Right cardiac atrium (tissue), 5 donors: ENCODE measurements around the gene PRR13. TPM values are rescaled to one million over a fixed set of nuclear protein-coding genes. Genes with fewer than 3 reads are reported as not detected.
"Not testable (repeated sequence)": the region's sequence is repeated elsewhere in the genome, so short reads cannot be mapped to it uniquely, and the experiment has no call there.

Experiments
- ATAC-seq, 2 donors: fragments of 200-7000 bp; cut with Tn5 transposase; one replicate each; pipeline versions ENCODE4 v1.8.0 to v1.9.1; 2020; ENCODE audit warnings: moderate library complexity in 2 of 2, mild to moderate bottlenecking in 1 of 2
- DNase-seq, 3 donors: peaks; one replicate each; pipeline ENCODE4 v3.0.0-alpha.2; 2020
- H3K27ac ChIP-seq: one replicate; pipeline ENCODE4 v1.5.1; 2013; ENCODE audit warnings: mild to moderate bottlenecking, low read length, control low read depth, moderate library complexity
- H3K27me3 ChIP-seq: one replicate; pipeline ENCODE4 v1.6.1; 2013; ENCODE audit not compliant: control insufficient read depth, insufficient read depth
- H3K4me1 ChIP-seq: one replicate; pipeline ENCODE4 v1.6.1; 2013; ENCODE audit warnings: low read length; ENCODE audit not compliant: control insufficient read depth, insufficient read depth
- H3K4me3 ChIP-seq: one replicate; pipeline ENCODE4 v1.5.1; 2013; ENCODE audit warnings: low read length, control low read depth
- H3K9me3 ChIP-seq: one replicate; pipeline ENCODE4 v1.6.1; 2013; ENCODE audit warnings: low read length; ENCODE audit not compliant: control insufficient read depth
- WGBS: extraction: QIAGEN DNeasy Blood & Tissue Kit; methylation state at CpG from one replicate; pipeline ENCODE4 v1.1.7; 2013; 5-methylcytosine and 5-hydroxymethylcytosine counted together
- intact Hi-C, 4 donors: fragments of 100-400 bp; cut with DNase I; formaldehyde crosslinking; loops; one replicate each; pipeline versions ENCODE4 v1.11.0 to v1.14.0; 2022 to 2023
- polyA plus RNA-seq: library from polyadenylated mRNA; stranded (reverse); fragments of 200-250 nt; gene quantifications from one replicate; pipeline ENCODE4 v1.2.3, GENCODE V29; 2013
- total RNA-seq, 4 donors: library from RNA; stranded (reverse); fragmentation: NEBNext Ultra II Directional; extraction: Animal tissue kit (Norgen Biotek cat#: 25700); gene quantifications; one replicate each; pipeline ENCODE4 v1.2.1, GENCODE V29; 2021
- donor health status: healthy with polysubstance abuse.
- donor health status: DM: no; HTN: yes; CAD: no.
- donor health status: DM: no; HTN: no; CAD: no.
- donor health status: DM: no; HTN: yes; CAD: no; lungs with severe emphysema.
- donor health status: DM: yes; HTN: yes; CAD: no.

PRR13 gene
- total and polyA plus RNA-seq, 5 donors = 66.9 to 85.6 (median 80.8) TPM

DNA sequence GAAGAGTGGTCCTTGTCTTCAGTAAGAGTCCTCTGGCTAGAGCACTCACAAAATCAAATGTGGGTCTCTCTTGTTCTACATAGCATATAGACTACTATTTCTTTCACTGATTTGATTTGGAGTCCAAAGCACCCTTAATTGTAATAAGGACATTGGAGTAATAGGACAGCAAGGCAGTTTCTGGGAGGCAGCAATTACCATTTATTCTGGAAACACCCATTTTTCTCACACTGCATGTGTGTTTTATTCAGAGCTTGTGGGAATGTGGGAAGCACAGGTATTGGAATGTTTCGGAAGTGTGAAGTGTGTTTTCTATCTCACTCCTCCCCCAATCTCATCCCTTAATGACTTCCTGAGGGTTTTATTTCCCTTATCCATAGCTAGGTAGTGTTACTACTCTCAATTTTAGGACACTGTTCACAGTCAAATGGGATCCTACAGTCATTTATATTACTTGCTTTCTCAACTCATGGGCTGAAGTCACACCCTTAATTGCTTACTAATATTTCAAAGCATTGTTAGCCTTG, 30.6 kb downstream of the PRR13 start:
- intact Hi-C loops = no loop called here
- DNase-seq = no peak
- no peak for ATAC-seq
- H3K27ac ChIP-seq = no peak overlapping the region
- H3K27me3 ChIP-seq = no peaks in the 10 kb centered on the region
- no peaks in the 10 kb centered on the region for H3K9me3 ChIP-seq
- H3K4me3 ChIP-seq = no peak overlapping the region
- WGBS = 84% methylated on average over 1 of the region's 1 CpG
- H3K4me1 ChIP-seq = no peaks in the 10 kb centered on the region

DNA sequence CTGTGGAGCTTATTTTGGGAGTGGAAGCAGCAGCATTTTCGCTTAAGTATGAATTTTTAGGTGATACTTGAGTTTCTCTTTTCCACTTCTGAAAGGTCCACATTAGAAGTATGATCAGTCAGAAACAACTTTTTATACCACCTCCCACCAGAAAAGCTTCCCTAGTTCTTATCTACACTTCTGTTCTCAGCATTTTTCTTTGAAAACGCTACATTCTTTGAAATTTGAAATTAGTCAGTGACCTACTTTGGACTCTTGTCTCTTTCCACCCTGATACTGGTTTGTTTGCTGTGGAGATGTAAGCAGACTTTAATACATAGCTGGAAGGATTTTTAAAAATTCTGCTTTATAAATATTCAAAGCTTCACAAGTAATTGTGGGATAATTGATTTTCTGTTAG, 32.5 kb downstream of the PRR13 start:
- Histone ChIP-seq H3K27ac (no peak overlapping the region), H3K9me3 (no peaks in the 10 kb centered on the region), H3K27me3 (no peaks in the 10 kb centered on the region), H3K4me3 (no peak overlapping the region), H3K4me1 (no peaks in the 10 kb centered on the region)
- ATAC-seq (no peak), DNase-seq (no peak)
- 61% methylated on average over 2 of the region's 2 CpGs for WGBS
- intact Hi-C loops = no loop called here

DNA sequence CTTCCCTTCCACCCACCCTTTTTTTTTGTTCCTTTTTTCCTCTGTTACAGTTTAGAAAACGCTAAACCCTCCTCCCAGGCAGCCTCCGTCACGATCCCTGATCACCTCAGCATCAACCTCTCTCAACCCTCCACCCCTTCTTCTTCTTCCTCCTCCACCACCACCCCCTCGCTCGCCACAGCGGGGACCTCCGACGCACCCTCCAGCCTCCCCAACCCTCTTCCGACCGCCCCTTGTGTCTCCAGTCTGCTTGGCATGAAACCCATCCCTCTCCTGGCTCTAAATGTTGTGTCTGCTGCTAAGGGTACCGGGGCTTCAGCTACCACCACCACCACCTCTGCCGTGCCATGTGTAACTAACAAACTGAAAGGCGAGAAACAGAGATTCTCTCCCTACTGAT, 33.3 kb downstream of the PRR13 start:
- ATAC-seq (peak in 1 of 2 donors; percentile 8), DNase-seq (no peak)
- Histone ChIP-seq H3K9me3 (no peaks in the 10 kb centered on the region), H3K4me3 (no peak overlapping the region), H3K27ac (no peak overlapping the region), H3K27me3 (no peaks in the 10 kb centered on the region), H3K4me1 (no peaks in the 10 kb centered on the region)
- 61% methylated on average over 13 of the region's 13 CpGs for WGBS
- intact Hi-C loops = no loop called here

DNA sequence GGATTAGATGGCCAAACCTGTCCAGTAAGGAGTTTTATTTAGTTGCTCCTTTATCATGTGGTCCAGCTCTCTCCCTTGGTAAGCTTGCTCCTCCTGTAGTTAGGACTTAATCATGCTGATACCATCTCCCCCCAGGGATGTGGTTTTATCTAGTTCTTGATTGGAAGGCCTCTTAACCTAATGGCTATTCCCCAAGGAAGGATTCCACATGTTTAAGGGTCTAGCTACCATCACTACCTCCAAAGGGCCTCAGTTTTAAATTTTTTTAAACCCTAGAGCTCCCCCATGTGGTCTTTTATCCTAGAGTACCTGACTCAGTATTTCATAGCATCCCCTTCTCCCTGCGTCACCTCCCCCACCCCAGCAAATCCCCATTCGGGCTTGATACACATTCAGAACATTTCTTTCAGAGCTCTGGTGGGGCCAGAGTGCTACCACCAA, 35.3 kb downstream of the PRR13 start:
- Histone ChIP-seq H3K4me3 (no peak overlapping the region), H3K27ac (no peak overlapping the region), H3K27me3 (no peaks in the 10 kb centered on the region), H3K4me1 (no peaks in the 10 kb centered on the region), H3K9me3 (no peaks in the 10 kb centered on the region)
- no peak for DNase-seq
- ATAC-seq = peak in 1 of 2 donors; percentile 9
- WGBS = 60% methylated on average over 2 of the region's 2 CpGs
- intact Hi-C loops = no loop called here

DNA sequence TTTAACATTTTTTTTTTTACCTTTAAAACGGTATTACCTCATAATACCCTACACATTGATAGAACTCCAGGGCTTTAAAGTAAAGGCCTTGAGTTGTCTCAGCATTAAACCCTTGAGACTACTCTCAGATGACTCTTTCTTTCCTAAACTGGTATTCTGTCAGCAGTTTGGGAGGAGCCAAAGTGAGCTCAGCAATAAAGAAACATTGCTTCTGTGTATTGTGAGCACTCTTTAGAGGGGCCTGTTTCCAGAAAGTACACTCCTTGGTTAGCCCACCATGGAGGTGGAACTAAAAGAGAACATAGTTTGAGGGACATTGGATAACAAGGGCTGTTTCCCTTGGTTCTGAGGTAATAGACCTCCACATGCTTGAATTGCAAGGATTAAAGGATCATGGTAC, 37.3 kb downstream of the PRR13 start:
- intact Hi-C loops = no loop called here
- no peak overlapping the region for H3K4me3 ChIP-seq
- H3K27ac ChIP-seq = no peak overlapping the region
- no peaks in the 10 kb centered on the region for H3K4me1 ChIP-seq
- H3K27me3 ChIP-seq = no peaks in the 10 kb centered on the region
- DNase-seq (no peak), ATAC-seq (no peak)
- H3K9me3 ChIP-seq = no peaks in the 10 kb centered on the region
- WGBS = 49% methylated on average over 1 of the region's 1 CpG

DNA sequence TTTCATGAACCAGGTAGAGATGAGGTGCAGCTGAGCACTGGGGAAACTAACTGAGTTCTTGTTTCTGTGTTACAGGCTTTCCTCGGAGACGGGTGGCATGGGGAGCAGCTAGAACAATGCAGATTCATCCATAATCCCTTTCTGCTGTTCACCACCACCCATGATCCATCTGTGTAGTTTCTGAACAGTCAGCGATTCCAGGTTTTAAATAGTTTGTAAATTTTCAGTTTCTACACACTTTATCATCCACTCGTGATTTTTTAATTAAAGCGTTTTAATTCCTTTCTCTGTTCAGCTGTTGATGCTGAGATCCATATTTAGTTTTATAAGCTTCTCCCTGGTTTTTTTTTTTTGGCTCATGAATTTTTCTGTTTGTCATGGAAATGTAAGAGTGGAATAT, 37.8 kb downstream of the PRR13 start:
- H3K9me3 ChIP-seq = no peaks in the 10 kb centered on the region
- no peaks in the 10 kb centered on the region for H3K27me3 ChIP-seq
- DNase-seq (no peak), ATAC-seq (no peak)
- intact Hi-C loops = no loop called here
- no peak overlapping the region for H3K4me3 ChIP-seq
- WGBS = 72% methylated on average over 5 of the region's 5 CpGs
- H3K4me1 ChIP-seq = no peaks in the 10 kb centered on the region
- no peak overlapping the region for H3K27ac ChIP-seq

DNA sequence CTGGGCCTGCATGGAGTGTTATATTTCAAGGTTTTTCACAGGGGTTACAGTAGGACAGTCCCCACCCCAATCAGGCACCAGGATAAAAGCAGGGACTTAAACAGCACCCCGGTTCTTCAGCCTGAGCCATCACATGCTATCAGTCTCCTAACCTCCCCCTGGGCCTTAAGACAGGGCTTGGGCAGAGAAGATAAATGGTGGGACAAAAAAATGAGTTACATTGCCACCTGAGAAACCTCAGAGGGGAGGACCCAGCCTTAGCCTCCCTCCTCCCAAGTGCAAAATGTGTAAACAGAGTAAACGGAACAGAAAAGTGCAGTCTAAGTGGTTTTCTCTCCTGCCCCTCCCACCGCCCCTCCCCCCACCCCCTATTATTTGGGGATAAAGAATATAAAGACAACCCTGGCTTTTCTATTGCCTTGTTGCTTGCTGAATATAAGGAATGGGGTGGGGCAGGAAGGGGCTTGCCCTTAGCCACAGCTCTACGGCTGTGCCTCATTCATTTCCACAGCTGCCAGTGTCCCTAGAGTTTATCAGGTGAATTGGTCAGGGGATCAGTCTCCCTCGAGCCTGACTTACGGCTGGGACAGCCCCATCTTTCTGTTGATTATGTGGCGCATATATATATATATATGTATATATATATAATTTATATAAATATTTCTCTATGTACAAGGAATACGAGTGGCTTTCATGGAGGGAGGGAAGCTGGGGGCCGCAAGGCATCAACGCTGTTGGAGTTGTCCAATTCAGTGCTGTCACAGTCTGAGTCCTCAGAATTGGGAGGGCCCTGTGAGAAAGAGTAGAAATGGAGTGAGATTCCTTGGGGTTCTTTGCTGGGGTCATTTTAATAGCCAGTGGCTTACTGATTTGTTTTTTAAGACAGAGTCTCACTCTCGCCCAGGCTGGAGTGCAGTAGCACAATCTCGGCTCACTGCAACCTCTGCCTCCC, 39.2 kb downstream of the PRR13 start:
- no peaks in the 10 kb centered on the region for H3K27me3 ChIP-seq
- WGBS = 64% methylated on average over 12 of the region's 12 CpGs
- no peak for DNase-seq
- no peaks in the 10 kb centered on the region for H3K9me3 ChIP-seq
- intact Hi-C loops = no loop called here
- no peak overlapping the region for H3K27ac ChIP-seq
- H3K4me3 ChIP-seq = no peak overlapping the region
- no peak for ATAC-seq
- no peaks in the 10 kb centered on the region for H3K4me1 ChIP-seq

DNA sequence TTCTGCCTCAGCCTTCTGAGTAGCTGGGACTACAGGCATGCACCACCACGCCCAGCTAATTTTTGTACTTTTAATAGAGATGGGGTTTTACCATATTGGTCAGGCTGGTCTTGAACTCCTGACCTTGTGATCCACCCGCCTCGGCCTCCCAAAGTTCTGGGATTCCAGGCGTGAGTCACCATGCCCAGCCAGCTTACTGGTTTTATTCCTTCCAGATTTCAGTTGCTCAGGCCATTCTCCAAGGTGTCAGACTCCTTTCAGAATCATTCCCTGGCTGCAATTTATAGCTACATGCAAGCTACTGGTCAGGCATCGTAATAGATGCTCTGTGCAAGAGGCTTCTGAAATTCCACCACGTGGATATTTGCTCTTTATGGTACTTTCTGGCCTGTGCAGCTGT, 39.9 kb downstream of the PRR13 start:
- H3K27me3 ChIP-seq, intact Hi-C loops, H3K9me3 ChIP-seq, H3K4me3 ChIP-seq, ATAC-seq, DNase-seq, H3K27ac ChIP-seq, H3K4me1 ChIP-seq: not testable (repeated sequence)
- 61% methylated on average over 6 of the region's 6 CpGs for WGBS

DNA sequence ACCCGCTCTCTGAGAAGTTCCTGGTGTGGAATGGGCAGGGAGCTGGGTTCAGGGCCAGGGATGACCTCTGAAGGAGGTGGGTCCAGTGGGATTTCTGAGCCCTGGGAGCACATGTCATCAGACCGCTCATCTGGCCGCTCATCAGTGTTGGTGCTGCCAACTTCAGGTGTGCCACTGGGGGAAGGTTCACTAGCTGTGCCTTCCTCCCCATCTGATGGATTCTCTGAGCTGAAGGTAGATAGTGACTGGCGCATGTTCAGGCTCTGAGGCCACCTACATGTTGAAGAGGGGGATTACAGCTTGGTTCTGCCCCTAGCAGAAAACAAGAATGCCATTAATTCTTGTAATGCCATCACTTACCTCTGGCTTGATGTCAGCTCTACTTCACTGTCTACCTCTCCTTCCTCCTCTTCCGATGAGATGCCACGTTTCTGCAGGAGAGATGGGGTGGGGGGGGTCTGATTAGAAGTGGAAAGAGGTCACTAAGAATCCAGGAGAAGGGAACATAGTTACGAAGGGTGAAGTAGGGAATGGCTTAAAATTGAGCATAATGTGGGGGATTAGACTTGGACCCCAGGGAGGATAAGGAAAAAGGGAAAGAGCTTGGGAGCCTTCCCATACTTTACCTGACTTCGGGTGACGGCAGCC, 40.5 kb downstream of the PRR13 start:
- WGBS = 69% methylated on average over 9 of the region's 9 CpGs
- H3K4me1 ChIP-seq = no peaks in the 10 kb centered on the region
- H3K9me3 ChIP-seq = no peaks in the 10 kb centered on the region
- H3K27me3 ChIP-seq = no peaks in the 10 kb centered on the region
- intact Hi-C loops = no loop called here
- no peak overlapping the region for H3K27ac ChIP-seq
- DNase-seq (no peak), ATAC-seq (no peak)
- no peak overlapping the region for H3K4me3 ChIP-seq

DNA sequence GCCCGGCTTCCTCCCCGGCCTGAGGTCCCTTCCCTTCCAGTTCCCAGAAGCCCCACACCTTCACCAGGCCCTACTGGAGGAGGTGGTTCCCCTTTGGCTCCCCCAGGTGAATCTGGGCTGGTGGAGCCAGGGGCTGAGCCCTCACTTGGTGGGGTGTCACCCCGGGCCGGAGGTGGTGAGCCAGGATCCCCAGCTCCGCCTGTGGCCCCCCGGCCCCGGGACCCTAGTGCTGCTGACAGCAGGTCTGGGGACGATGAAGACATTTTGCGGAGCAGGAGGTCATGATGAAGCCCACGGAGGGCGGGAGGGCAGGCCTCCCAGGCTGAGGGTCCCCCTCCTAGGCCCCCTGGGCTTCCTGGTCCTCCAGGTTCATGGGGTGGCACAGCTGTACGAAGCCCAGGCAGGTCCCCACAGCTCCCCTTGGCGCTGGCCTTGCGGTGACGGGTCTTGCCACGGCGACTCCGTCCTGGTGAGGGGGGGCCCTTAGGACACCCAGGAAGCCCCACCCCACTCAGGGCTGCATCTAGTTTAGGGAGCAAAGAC, 41.2 kb downstream of the PRR13 start:
- intact Hi-C loops = no loop called here
- Histone ChIP-seq H3K4me3 (no peak overlapping the region), H3K9me3 (no peaks in the 10 kb centered on the region), H3K27ac (no peak overlapping the region), H3K4me1 (no peaks in the 10 kb centered on the region), H3K27me3 (no peaks in the 10 kb centered on the region)
- ATAC-seq (peak; percentile 23 to 30), DNase-seq (peak in 2 of 3 donors; percentile 37 to 62)
- 70% methylated on average over 18 of the region's 18 CpGs for WGBS
